Transverse colon (tissue), 4 donors: ENCODE results near the gene TSR2. TPM values are rescaled to one million over a fixed set of nuclear protein-coding genes. Genes with fewer than 3 reads are reported as not detected.

Experiments used
- DNase-seq: peaks from one replicate; pipeline ENCODE4 v3.0.0-alpha.2; 2019
- H3K27ac ChIP-seq, 4 donors: fragments of 200-600 bp; sonication (generic); 2 replicates each; pipeline ENCODE4 v1.5.1; 2016 to 2018; ENCODE audit warnings: inconsistent platforms in 4 of 4
- H3K27me3 ChIP-seq: fragments of 200-600 bp; sonication (generic); 2 replicates; pipeline ENCODE4 v1.5.1; 2017; ENCODE audit warnings: inconsistent platforms
- H3K36me3 ChIP-seq, 4 donors: fragments of 200-600 bp; sonication (generic); 2 replicates each; pipeline ENCODE4 v1.5.1; 2017 to 2019; ENCODE audit warnings: inconsistent platforms in 4 of 4
- H3K4me1 ChIP-seq, 4 donors: fragments of 200-600 bp; sonication (generic); 2 replicates each; pipeline ENCODE4 v1.5.1; 2017 to 2020; ENCODE audit warnings: inconsistent platforms in 4 of 4
- H3K4me3 ChIP-seq, 4 donors: fragments of 200-600 bp; sonication (generic); 1 replicate in 1 of 4; 2 replicates in 3 of 4; pipeline versions ENCODE4 v1.5.1 to v1.6.1; 2017 to 2019; ENCODE audit warnings: inconsistent platforms in 4 of 4
- H3K9me3 ChIP-seq, 2 donors: fragments of 200-600 bp; sonication (generic); 2 replicates each; pipeline ENCODE4 v1.5.1; 2017 to 2019; ENCODE audit warnings: inconsistent platforms in 2 of 2
- EP300 ChIP-seq: sonication (generic); formaldehyde crosslinking; IDR thresholded peaks from one replicate; pipeline ENCODE4 v1.6.1; 2017; ENCODE audit warnings: antibody characterized with exemption, low read depth
- POLR2A ChIP-seq: fragments of 450-650 bp; IDR thresholded peaks from one replicate; pipeline ENCODE4 v1.6.1; 2016; ENCODE audit warnings: antibody characterized with exemption, mild to moderate bottlenecking, moderate library complexity
- POLR2AphosphoS5 ChIP-seq, 3 donors: sonication (generic); formaldehyde crosslinking; IDR thresholded peaks; one replicate each; pipeline ENCODE4 v1.6.1; 2016; ENCODE audit warnings: antibody characterized with exemption in 3 of 3
- WGBS, 2 donors: methylation state at CpG; one replicate each; pipeline ENCODE4 v1.1.5; 2018; ENCODE audit warnings: low coverage in 1 of 2; 5-methylcytosine and 5-hydroxymethylcytosine counted together
- in situ Hi-C, 4 donors: fragments of 200-750 bp; cut with MboI; loops; one replicate each; pipeline versions ENCODE4 v1.15.0 to v1.15.1; 2017; ENCODE audit warnings: low sequenced_read_pairs in 3 of 4, low pct_ligation_motif_present in 1 of 4, low pct_unique_long_range_greater_than_20kb in 1 of 4
- intact Hi-C: fragments of 100-400 bp; cut with DNase I; formaldehyde crosslinking; loops from one replicate; pipeline ENCODE4 v1.15.1; 2023; ENCODE audit warnings: low total_unique reads
- total RNA-seq, 4 donors: library from RNA; depleted of rRNA; stranded (reverse); fragments of >200 nt; gene quantifications; one replicate each; pipeline ENCODE4 v1.1.0, GENCODE V29; 2016
- TF ChIP-seq, protein P1 (sequence below), 5 experiments: fragments of 200-600 bp in 3 of 5; fragments of 450-650 bp in 2 of 5; sonication (generic) in 3 of 5; IDR thresholded peaks; 1 replicate in 2 of 5; 2 replicates in 3 of 5; pipeline ENCODE4 v1.5.1; 2016 to 2017; ENCODE audit warnings: antibody characterized with exemption in 5 of 5, inconsistent platforms in 3 of 5, mild to moderate bottlenecking in 2 of 5, moderate library complexity in 1 of 5

The TSR2 gene
- total RNA-seq, 4 donors from 2014 or later, result 7.6 to 18.1 (median 17.9) TPM

DNA sequence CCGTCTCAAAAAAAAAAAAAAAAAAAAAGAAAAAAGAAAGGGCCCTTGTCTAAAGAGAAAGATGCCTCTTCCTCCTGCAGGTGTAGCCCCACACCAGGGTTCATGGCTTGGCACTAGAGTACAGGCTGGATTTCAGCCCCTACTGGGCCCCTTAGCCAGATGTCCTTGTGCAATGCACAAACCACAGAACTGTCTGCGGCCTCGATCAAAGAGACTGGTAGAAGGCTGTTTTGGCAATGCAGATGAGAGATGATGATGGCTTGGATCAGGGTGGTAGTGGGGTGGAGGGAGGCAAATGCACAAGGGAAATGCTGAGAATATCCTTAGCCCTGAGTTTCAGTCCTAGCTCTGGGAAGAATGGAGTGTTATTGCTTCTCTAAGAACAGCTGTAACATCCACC is 26.5 kb upstream of the TSR2 start:
- Histone ChIP-seq H3K4me3 (no peak overlapping the region), H3K4me1 (no peaks in the 10 kb centered on the region), H3K9me3 (no peaks in the 10 kb centered on the region), H3K27me3 (no peaks in the 10 kb centered on the region), H3K27ac (no peak overlapping the region), H3K36me3 (no peaks in the 10 kb centered on the region)
- WGBS, 2 donors, result 72% methylated on average over 3 of the region's 3 CpGs; no CpG with 5 or more reads in 1 of the 2 donors
- TF ChIP-seq POLR2A, result no peak
- TF ChIP-seq, protein P1, sequence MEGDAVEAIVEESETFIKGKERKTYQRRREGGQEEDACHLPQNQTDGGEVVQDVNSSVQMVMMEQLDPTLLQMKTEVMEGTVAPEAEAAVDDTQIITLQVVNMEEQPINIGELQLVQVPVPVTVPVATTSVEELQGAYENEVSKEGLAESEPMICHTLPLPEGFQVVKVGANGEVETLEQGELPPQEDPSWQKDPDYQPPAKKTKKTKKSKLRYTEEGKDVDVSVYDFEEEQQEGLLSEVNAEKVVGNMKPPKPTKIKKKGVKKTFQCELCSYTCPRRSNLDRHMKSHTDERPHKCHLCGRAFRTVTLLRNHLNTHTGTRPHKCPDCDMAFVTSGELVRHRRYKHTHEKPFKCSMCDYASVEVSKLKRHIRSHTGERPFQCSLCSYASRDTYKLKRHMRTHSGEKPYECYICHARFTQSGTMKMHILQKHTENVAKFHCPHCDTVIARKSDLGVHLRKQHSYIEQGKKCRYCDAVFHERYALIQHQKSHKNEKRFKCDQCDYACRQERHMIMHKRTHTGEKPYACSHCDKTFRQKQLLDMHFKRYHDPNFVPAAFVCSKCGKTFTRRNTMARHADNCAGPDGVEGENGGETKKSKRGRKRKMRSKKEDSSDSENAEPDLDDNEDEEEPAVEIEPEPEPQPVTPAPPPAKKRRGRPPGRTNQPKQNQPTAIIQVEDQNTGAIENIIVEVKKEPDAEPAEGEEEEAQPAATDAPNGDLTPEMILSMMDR (IDR thresholded peaks at IDR 0.05), result no peak
- TF ChIP-seq POLR2AphosphoS5 (IDR thresholded peaks at IDR 0.05), result no peak
- TF ChIP-seq EP300, result no peak
- intact Hi-C loops (no loop called here), in situ Hi-C loops (no loop called here)
- DNase-seq, result no peak

DNA sequence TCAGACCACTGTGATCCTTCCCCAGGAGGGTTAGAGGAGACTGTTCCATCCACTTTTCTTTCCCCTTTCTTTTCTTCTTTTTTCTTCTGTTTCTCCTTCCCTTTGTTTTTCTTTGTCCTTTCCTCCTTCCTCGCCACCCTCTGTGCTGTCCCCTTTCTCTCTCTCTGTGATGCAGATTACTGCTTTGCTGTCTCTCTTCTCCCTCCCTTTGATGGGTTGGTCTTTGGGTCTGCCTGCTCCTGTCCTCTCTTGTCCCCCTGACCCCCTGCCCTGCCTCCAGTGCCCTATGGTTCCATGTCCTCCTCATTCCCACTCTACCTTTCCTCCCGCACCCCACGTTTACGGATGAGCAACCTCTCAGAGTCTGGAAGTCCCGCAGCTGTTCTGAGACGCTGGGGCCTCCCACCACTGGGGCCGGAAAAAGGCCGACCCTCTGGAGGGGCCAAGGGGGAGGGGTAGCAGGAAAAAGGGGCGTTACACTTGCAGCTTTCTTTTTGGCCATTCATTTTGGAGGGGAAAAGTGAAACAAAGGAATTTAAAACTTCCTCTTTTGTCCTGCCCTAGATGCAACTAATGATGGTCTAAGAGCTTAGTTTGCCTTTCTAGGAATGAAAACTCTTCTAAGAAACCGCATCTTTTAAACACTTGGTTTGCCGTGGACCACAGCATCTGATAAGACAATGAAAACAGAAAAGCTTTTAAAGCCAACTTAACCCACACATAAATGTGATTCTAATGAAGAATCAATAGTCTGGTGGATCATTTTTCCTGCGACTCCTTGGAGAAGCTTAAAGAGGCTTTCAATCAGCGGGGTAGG is 24.5 kb upstream of the TSR2 start:
- H3K4me1 ChIP-seq, result no peaks in the 10 kb centered on the region
- intact Hi-C loops, result no loop called here
- in situ Hi-C loops, result no loop called here
- WGBS, 2 donors, result 58% methylated on average over 13 of the region's 13 CpGs; no CpG with 5 or more reads in 1 of the 2 donors
- H3K27ac ChIP-seq, result no peak overlapping the region
- TF ChIP-seq EP300, result no peak
- no peak for TF ChIP-seq POLR2A
- TF ChIP-seq, protein P1 (IDR thresholded peaks at IDR 0.05), result no peak
- TF ChIP-seq POLR2AphosphoS5 (IDR thresholded peaks at IDR 0.05), result no peak
- no peak for DNase-seq
- no peaks in the 10 kb centered on the region for H3K36me3 ChIP-seq
- H3K4me3 ChIP-seq, result no peak overlapping the region
- H3K27me3 ChIP-seq, result no peaks in the 10 kb centered on the region
- H3K9me3 ChIP-seq, result no peaks in the 10 kb centered on the region

- no peak overlapping the region for H3K27ac ChIP-seq
- TF ChIP-seq POLR2A, result no peak
- WGBS, 2 donors, result 71% methylated on average over 2 of the region's 2 CpGs; no CpG with 5 or more reads in 1 of the 2 donors
These were observed 23.2 kb upstream of the TSR2 start for GRCh38 chrX:54416965-54417364.

GRCh38 chrX:54419559-54420302 is 20.5 kb upstream of the TSR2 start:
- H3K27ac ChIP-seq, result no peak overlapping the region
- WGBS, 2 donors, result 38% methylated on average over 3 of the region's 3 CpGs; no CpG with 5 or more reads in 1 of the 2 donors
- DNase-seq, result no peak
- H3K9me3 ChIP-seq, result no peaks in the 10 kb centered on the region
- intact Hi-C loops (no loop called here), in situ Hi-C loops (no loop called here)
- no peaks in the 10 kb centered on the region for H3K4me1 ChIP-seq
- TF ChIP-seq, protein P1 (IDR thresholded peaks at IDR 0.05), result no peak
- no peak for TF ChIP-seq EP300
- no peak for TF ChIP-seq POLR2A
- H3K27me3 ChIP-seq, result no peaks in the 10 kb centered on the region
- H3K36me3 ChIP-seq, result no peaks in the 10 kb centered on the region
- no peak overlapping the region for H3K4me3 ChIP-seq

More at GRCh38 chrX:54416965-54417364, 23.2 kb upstream of the TSR2 start:
- Histone ChIP-seq H3K27me3 (no peaks in the 10 kb centered on the region), H3K36me3 (no peaks in the 10 kb centered on the region), H3K9me3 (no peaks in the 10 kb centered on the region), H3K4me3 (no peak overlapping the region), H3K4me1 (no peaks in the 10 kb centered on the region)
- intact Hi-C loops (no loop called here), in situ Hi-C loops (no loop called here)
- no peak for DNase-seq
